Cardiac atrium fibroblast (primary cell): Measurements from ENCODE around the gene BHLHE41. TPM values are rescaled to one million over a fixed set of nuclear protein-coding genes. Genes with fewer than 3 reads are reported as not detected.

Source experiments
- total RNA-seq: library from RNA; depleted of rRNA; stranded (reverse); fragments of >200 nt; gene quantifications from 2 replicates; pipeline ENCODE4 v1.2.3, GENCODE V29; 2015

Gene BHLHE41
- total RNA-seq = 1.3 and 5.0 TPM in 2 replicates

GRCh38 chr12:26124446-26125399 lies at the start of gene BHLHE41:
TSS of gene BHLHE41 (minus strand) at chr12:26125037. CDS start at chr12:26124779, 258 bp downstream.

Other genes starting within 250 kb of the BHLHE41 start
- gene RASSF8, start 166.4 kb downstream of the BHLHE41 start, total RNA-seq = 29.1 and 44.7 TPM in 2 replicates
- gene SSPN, start 70.5 kb upstream of the BHLHE41 start, total RNA-seq = 0.97 and 2.9 TPM in 2 replicates